GM12892 (cell line): ENCODE measurements around the gene MAFG.

Experiments used
- POLR2A ChIP-seq: IDR thresholded peaks from 2 replicates; pipeline ENCODE4 v1.6.1; 2011; ENCODE audit warnings: low read depth, low read length, control low read depth
- POLR2AphosphoS5 ChIP-seq: IDR thresholded peaks from 2 replicates; pipeline ENCODE4 v1.6.1; 2011; ENCODE audit warnings: low read depth, low read length, control low read depth
- TAF1 ChIP-seq: IDR thresholded peaks from 2 replicates; pipeline ENCODE4 v1.6.1; 2011; ENCODE audit warnings: low read depth, mild to moderate bottlenecking, control low read depth, low read length, borderline replicate concordance

- TF ChIP-seq POLR2AphosphoS5 (no peak), POLR2A (no peak), TAF1 (no peak)
Observed at GRCh38 chr17:81922566-81923301, 4.8 kb downstream of the MAFG start.
